Measurements from ENCODE around the gene RPS27A.

GRCh38 chr2:55269645-55269990, 37.1 kb downstream of the RPS27A start:
- no peak for TF ChIP-seq POLR2A (IDR thresholded peaks at IDR 0.05)
- no peak for TF ChIP-seq CTCF (IDR thresholded peaks at IDR 0.05)
- no peak for TF ChIP-seq POLR2AphosphoS5 (IDR thresholded peaks at IDR 0.05)

All from prostate gland (tissue), 2 donors.